Embryonic facial prominence (tissue), 1 donor: ENCODE results near the gene SH3BGR.
"Not testable (repeated sequence)": the region's sequence is repeated elsewhere in the genome, so short reads cannot be mapped to it uniquely, and the experiment has no call there.

ENCODE experiments used
- DNase-seq: peaks from one replicate; pipeline ENCODE4 v3.0.0-alpha.2; 2016; ENCODE audit errors: extremely low spot score

Gene SH3BGR

GRCh38 chr21:39451332-39452206, at the start of gene SH3BGR:
Gene SH3BGR, plus strand, starts transcription at chr21:39451970. Its CDS starts 127 bp downstream, at chr21:39452097.
- no peak for DNase-seq

GRCh38 chr21:39406065-39406464, 45.7 kb upstream of the SH3BGR start:
- no peak for DNase-seq

- DNase-seq, result not testable (repeated sequence)
These were observed 32.6 kb upstream of the SH3BGR start for GRCh38 chr21:39419204-39419603.

GRCh38 chr21:39422527-39423241, 29.1 kb upstream of the SH3BGR start:
- no peak for DNase-seq

- DNase-seq, result no peak
These were observed 22.3 kb upstream of the SH3BGR start for GRCh38 chr21:39429445-39429844.

- DNase-seq, result no peak
These were observed 21.8 kb upstream of the SH3BGR start for GRCh38 chr21:39430016-39430415.

GRCh38 chr21:39430457-39430856, 21.3 kb upstream of the SH3BGR start:
- DNase-seq, result no peak

- no peak for DNase-seq
These were observed 20.8 kb upstream of the SH3BGR start for GRCh38 chr21:39430954-39431353.

GRCh38 chr21:39434950-39435349, 16.8 kb upstream of the SH3BGR start:
- no peak for DNase-seq

- DNase-seq, result no peak
These were observed 12.5 kb upstream of the SH3BGR start for GRCh38 chr21:39439232-39439631.

- no peak for DNase-seq
These were observed 10.0 kb upstream of the SH3BGR start for GRCh38 chr21:39441502-39442475.

GRCh38 chr21:39444421-39445180, 7.2 kb upstream of the SH3BGR start:
- no peak for DNase-seq

GRCh38 chr21:39445321-39446269, 6.2 kb upstream of the SH3BGR start, which contains the start of gene LCA5L:
Gene LCA5L, minus strand, starts transcription at chr21:39445778. Its CDS starts 17,285 bp downstream, at chr21:39428493.
- peak; percentile 72 for DNase-seq

GRCh38 chr21:39447264-39447663, 4.5 kb upstream of the SH3BGR start:
- DNase-seq, result no peak

GRCh38 chr21:39452207-39452969, 618 bp downstream of the SH3BGR start:
- DNase-seq, result no peak

GRCh38 chr21:39452970-39453342, 1.2 kb downstream of the SH3BGR start:
- DNase-seq, result no peak

- no peak for DNase-seq
These were observed 1.9 kb downstream of the SH3BGR start for GRCh38 chr21:39453571-39454179.

- no peak for DNase-seq
These were observed 3.3 kb downstream of the SH3BGR start for GRCh38 chr21:39454949-39455668.
